K562 (cell line): ENCODE data around the gene GABBR1. TPM values are rescaled to one million over a fixed set of nuclear protein-coding genes. Genes with fewer than 3 reads are reported as not detected.

Experiments
- CBFA2T3 ChIP-seq: fragments of 450-650 bp; IDR thresholded peaks from 2 replicates; pipeline ENCODE4 v1.6.1; 2017
- CREM ChIP-seq: IDR thresholded peaks from 2 replicates; pipeline ENCODE4 v1.6.1; 2014; ENCODE audit warnings: antibody characterized with exemption, low read depth
- DPF2 ChIP-seq: fragments of 450-650 bp; IDR thresholded peaks from 2 replicates; pipeline ENCODE4 v1.6.1; 2016
- E2F3 ChIP-seq: fragments of 250-450 bp; sonication (Bioruptor Pico); IDR thresholded peaks from 2 replicates; pipeline ENCODE4 v1.4.0; 2020; ENCODE audit warnings: mild to moderate bottlenecking
- GTF2F1 ChIP-seq: IDR thresholded peaks from 2 replicates; pipeline ENCODE4 v1.6.1; 2011; ENCODE audit warnings: low read depth, low read length, improper control_type of control experiment
- KDM1A ChIP-seq, 2 experiments: fragments of 450-650 bp; IDR thresholded peaks; 2 replicates each; pipeline ENCODE4 v1.6.1; 2016; ENCODE audit warnings: mild to moderate bottlenecking in 2 of 2
- MECOM ChIP-seq: fragments of 250-450 bp; sonication (Bioruptor Pico); IDR thresholded peaks from 2 replicates; pipeline ENCODE4 v1.8.0; 2022; ENCODE audit warnings: inconsistent platforms
- MEF2D ChIP-seq: conservative IDR thresholded peaks from 2 replicates; pipeline ENCODE4 v1.6.1; 2016; ENCODE audit warnings: low read depth, missing genetic modification characterization, missing compliant biosample characterization
- MTA2 ChIP-seq: fragments of 450-650 bp; IDR thresholded peaks from 2 replicates; pipeline ENCODE4 v1.6.1; 2016; ENCODE audit warnings: low read depth
- SP2 ChIP-seq: IDR thresholded peaks from 2 replicates; pipeline ENCODE4 v1.6.1; 2011; ENCODE audit warnings: mild to moderate bottlenecking, low read depth, low read length, moderate library complexity; ENCODE audit not compliant: poor library complexity, severe bottlenecking; ENCODE audit errors: extremely low read depth
- STAT5A ChIP-seq: IDR thresholded peaks from 2 replicates; pipeline ENCODE4 v1.6.1; 2012; ENCODE audit warnings: low read length, inconsistent platforms, borderline replicate concordance
- TAF7 ChIP-seq: fragments of 450-650 bp; IDR thresholded peaks from 2 replicates; pipeline ENCODE4 v1.6.1; 2016; ENCODE audit warnings: missing genetic modification characterization, missing compliant biosample characterization
- XRCC4 ChIP-seq: IDR thresholded peaks from one replicate; pipeline ENCODE4 v1.6.1; 2011; ENCODE audit not compliant: insufficient read depth, insufficient read length; ENCODE audit errors: extremely low read depth
- YY1 ChIP-seq, 3 experiments: IDR thresholded peaks; 2 replicates each; pipeline ENCODE4 v1.6.1; 2011; ENCODE audit warnings: low read length in 2 of 3, mild to moderate bottlenecking in 2 of 3, moderate library complexity in 2 of 3, borderline replicate concordance in 1 of 3, control low read depth in 1 of 3, low read depth in 1 of 3; ENCODE audit not compliant: insufficient read depth in 3 of 3, insufficient replicate concordance in 2 of 3, control insufficient read depth in 1 of 3, insufficient read length in 1 of 3; ENCODE audit errors: extremely low read depth in 1 of 3
- ZEB2 ChIP-seq: fragments of 450-650 bp; IDR thresholded peaks from 2 replicates; pipeline ENCODE4 v1.6.1; 2016
- ZKSCAN3 ChIP-seq: fragments of 250-450 bp; sonication (Bioruptor Pico); IDR thresholded peaks from 2 replicates; pipeline ENCODE4 v1.4.0; 2020
- ZNF668 ChIP-seq: fragments of 250-450 bp; sonication (Bioruptor Pico); IDR thresholded peaks from 2 replicates; pipeline ENCODE4 v1.8.0; 2022; ENCODE audit warnings: mild to moderate bottlenecking, inconsistent platforms
- polyA plus RNA-seq, 8 experiments: library from polyadenylated mRNA; depleted of rRNA in 4 of 8; stranded (reverse) in 5 of 8; unstranded in 3 of 8; fragments of >200 nt; fragmentation: Nextera tagmentation in 2 of 8; fragmentation: Illumina TruSeq in 1 of 8; extraction: Ambion mirVana in 2 of 8; extraction: Trizol in 1 of 8; gene quantifications; 2 replicates each; pipeline versions ENCODE4 v1.2.1 to v1.2.3, GENCODE V29; 2011 to 2014; ENCODE audit warnings: inconsistent platforms in 1 of 8, missing spikeins in 1 of 8
- total RNA-seq, 7 experiments: library from RNA; depleted of rRNA in 6 of 7; stranded (reverse); fragments of >200 nt in 6 of 7; fragmentation: Illumina TruSeq in 2 of 7; extraction: Trizol in 2 of 7; gene quantifications; 2 replicates each; pipeline versions ENCODE4 v1.2.1 to v1.2.3, GENCODE V29; 2011 to 2021; ENCODE audit warnings: low replicate concordance in 1 of 7
- TF ChIP-seq, protein P1 (sequence below): fragments of 250-450 bp; sonication (Bioruptor Pico); IDR thresholded peaks from 2 replicates; pipeline ENCODE4 v1.4.0; 2020; ENCODE audit warnings: mild to moderate bottlenecking
- TF ChIP-seq, protein P2 (sequence below): fragments of 250-450 bp; sonication (Bioruptor Pico); IDR thresholded peaks from 2 replicates; pipeline ENCODE4 v1.9.0; 2021; ENCODE audit warnings: mild to moderate bottlenecking, inconsistent platforms
- TF ChIP-seq, protein P3 (sequence below): sonication (generic); formaldehyde crosslinking; IDR thresholded peaks from 2 replicates; pipeline ENCODE4 v1.8.1; 2022; ENCODE audit warnings: missing genetic modification reagents
- TF ChIP-seq, protein P4 (sequence below): IDR thresholded peaks from 2 replicates; pipeline ENCODE4 v1.6.1; 2014; ENCODE audit warnings: antibody characterized with exemption

Gene GABBR1
- total and polyA plus RNA-seq, 9 of the 15 experiments (the other 6 are each of a cell fraction or from before 2014, with no cell fraction given) = 2.2 to 48.3 (median 20.8) TPM

DNA sequence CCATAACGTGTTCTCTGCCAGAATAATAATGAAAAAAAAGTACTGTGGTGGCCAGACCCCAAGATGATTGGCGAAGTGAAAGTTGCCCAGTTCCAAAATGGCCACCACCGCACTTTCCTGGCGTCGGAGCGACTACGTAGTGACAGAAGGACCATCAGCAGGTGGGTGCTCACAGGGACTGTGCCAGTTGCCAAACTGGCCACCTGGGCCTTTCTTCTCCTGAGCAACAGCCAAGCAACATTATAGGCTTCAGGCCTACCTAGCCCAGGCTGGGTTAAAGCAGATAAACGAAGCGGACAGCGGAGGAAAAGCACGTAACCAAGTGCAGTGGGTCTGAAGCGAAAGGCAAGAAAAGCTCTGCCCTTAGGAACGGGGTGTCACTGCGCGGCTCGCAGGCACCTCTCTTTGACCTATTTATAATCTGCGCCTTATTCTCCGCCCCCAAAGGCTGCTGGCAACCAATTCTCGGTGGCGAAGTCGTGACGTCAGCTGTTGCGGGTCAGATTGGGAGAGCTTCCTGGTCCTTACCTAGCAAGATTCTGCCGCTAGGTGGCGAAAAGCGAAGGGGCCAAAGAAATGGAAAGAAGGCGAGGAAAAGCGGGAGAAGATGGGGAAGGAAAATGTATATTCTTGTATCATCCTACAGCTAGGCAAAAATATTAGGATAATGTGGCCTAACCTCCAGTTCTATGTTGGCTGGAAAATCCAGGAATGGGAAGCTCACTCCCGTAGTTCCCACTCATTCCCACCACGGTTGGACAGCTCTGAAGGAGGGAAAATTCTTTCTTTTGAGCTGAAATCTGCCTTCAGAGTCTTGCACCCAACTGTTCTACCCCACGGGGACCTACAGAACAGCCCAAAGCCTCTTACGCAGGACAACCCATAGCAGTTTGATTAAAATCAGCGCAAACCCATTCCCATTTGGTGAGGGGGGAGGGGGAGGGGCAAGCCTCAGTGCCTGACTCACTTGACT lies 17.0 kb upstream of the GABBR1 start (continued):
- no peak for TF ChIP-seq XRCC4
- TF ChIP-seq TAF7 (tag) = no peak
- TF ChIP-seq ZNF668 (CRISPR knock-in tag) = no peak
- TF ChIP-seq, protein P1, sequence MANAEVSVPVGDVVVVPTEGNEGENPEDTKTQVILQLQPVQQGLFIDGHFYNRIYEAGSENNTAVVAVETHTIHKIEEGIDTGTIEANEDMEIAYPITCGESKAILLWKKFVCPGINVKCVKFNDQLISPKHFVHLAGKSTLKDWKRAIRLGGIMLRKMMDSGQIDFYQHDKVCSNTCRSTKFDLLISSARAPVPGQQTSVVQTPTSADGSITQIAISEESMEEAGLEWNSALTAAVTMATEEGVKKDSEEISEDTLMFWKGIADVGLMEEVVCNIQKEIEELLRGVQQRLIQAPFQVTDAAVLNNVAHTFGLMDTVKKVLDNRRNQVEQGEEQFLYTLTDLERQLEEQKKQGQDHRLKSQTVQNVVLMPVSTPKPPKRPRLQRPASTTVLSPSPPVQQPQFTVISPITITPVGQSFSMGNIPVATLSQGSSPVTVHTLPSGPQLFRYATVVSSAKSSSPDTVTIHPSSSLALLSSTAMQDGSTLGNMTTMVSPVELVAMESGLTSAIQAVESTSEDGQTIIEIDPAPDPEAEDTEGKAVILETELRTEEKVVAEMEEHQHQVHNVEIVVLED (CRISPR knock-in tag) = peak; percentile 68
- no peak for TF ChIP-seq MECOM (CRISPR knock-in tag)
- TF ChIP-seq YY1 (IDR thresholded peaks at IDR 0.05; ENCODE audit: borderline replicate concordance in 1 of 3, control insufficient read depth in 1 of 3, extremely low read depth in 1 of 3, insufficient read depth in 3 of 3, insufficient read length in 1 of 3, insufficient replicate concordance in 2 of 3, low read depth in 1 of 3, low read length in 2 of 3) = peak; percentile 79 to 96 (median 92)
- TF ChIP-seq CREM = peak; percentile 97
- TF ChIP-seq, protein P2, sequence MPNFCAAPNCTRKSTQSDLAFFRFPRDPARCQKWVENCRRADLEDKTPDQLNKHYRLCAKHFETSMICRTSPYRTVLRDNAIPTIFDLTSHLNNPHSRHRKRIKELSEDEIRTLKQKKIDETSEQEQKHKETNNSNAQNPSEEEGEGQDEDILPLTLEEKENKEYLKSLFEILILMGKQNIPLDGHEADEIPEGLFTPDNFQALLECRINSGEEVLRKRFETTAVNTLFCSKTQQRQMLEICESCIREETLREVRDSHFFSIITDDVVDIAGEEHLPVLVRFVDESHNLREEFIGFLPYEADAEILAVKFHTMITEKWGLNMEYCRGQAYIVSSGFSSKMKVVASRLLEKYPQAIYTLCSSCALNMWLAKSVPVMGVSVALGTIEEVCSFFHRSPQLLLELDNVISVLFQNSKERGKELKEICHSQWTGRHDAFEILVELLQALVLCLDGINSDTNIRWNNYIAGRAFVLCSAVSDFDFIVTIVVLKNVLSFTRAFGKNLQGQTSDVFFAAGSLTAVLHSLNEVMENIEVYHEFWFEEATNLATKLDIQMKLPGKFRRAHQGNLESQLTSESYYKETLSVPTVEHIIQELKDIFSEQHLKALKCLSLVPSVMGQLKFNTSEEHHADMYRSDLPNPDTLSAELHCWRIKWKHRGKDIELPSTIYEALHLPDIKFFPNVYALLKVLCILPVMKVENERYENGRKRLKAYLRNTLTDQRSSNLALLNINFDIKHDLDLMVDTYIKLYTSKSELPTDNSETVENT (CRISPR knock-in tag) = no peak
- no peak for TF ChIP-seq E2F3
- TF ChIP-seq ZKSCAN3 (CRISPR knock-in tag) = no peak
- no peak for TF ChIP-seq MEF2D (tag)
- TF ChIP-seq SP2 = no peak
- TF ChIP-seq GTF2F1 = peak; percentile 96; the same call in 1 of the 2 replicates
- no peak for TF ChIP-seq MTA2
- TF ChIP-seq STAT5A = no peak
- peak; percentile 36 for TF ChIP-seq DPF2
- peak in 1 of 2 experiments; percentile 90; a peak in 2 of 4 replicates for TF ChIP-seq KDM1A (IDR thresholded peaks at IDR 0.05)
- no peak for TF ChIP-seq CBFA2T3
- no peak for TF ChIP-seq ZEB2
- TF ChIP-seq, protein P3, sequence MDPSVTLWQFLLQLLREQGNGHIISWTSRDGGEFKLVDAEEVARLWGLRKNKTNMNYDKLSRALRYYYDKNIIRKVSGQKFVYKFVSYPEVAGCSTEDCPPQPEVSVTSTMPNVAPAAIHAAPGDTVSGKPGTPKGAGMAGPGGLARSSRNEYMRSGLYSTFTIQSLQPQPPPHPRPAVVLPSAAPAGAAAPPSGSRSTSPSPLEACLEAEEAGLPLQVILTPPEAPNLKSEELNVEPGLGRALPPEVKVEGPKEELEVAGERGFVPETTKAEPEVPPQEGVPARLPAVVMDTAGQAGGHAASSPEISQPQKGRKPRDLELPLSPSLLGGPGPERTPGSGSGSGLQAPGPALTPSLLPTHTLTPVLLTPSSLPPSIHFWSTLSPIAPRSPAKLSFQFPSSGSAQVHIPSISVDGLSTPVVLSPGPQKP (CRISPR knock-in tag) = no peak
- TF ChIP-seq, protein P4, sequence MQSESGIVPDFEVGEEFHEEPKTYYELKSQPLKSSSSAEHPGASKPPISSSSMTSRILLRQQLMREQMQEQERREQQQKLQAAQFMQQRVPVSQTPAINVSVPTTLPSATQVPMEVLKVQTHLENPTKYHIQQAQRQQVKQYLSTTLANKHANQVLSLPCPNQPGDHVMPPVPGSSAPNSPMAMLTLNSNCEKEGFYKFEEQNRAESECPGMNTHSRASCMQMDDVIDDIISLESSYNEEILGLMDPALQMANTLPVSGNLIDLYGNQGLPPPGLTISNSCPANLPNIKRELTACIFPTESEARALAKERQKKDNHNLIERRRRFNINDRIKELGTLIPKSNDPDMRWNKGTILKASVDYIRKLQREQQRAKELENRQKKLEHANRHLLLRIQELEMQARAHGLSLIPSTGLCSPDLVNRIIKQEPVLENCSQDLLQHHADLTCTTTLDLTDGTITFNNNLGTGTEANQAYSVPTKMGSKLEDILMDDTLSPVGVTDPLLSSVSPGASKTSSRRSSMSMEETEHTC = no peak
